Liver (tissue), 3 donors: ENCODE measurements around the gene TP53INP2.

Experiments
- EGR1 ChIP-seq, 2 donors: IDR thresholded peaks; 2 replicates each; pipeline ENCODE4 v1.6.1; 2016 to 2018; ENCODE audit warnings: antibody characterized with exemption in 2 of 2, low read depth in 2 of 2
- FOXA1 ChIP-seq: IDR thresholded peaks from 2 replicates; pipeline ENCODE4 v1.6.1; 2016; ENCODE audit warnings: antibody characterized with exemption
- GABPA ChIP-seq, 2 donors: IDR thresholded peaks in 1 of 2; conservative IDR thresholded peaks in 1 of 2; 2 replicates each; pipeline ENCODE4 v1.6.1; 2016; ENCODE audit warnings: antibody characterized with exemption in 2 of 2, mild to moderate bottlenecking in 1 of 2, moderate library complexity in 1 of 2
- JUND ChIP-seq, 2 donors: IDR thresholded peaks; 2 replicates each; pipeline ENCODE4 v1.6.1; 2016; ENCODE audit warnings: antibody characterized with exemption in 2 of 2
- RXRA ChIP-seq, 2 donors: IDR thresholded peaks; 2 replicates each; pipeline ENCODE4 v1.6.1; 2017 to 2018; ENCODE audit warnings: antibody characterized with exemption in 2 of 2, mild to moderate bottlenecking in 1 of 2
- SP1 ChIP-seq: IDR thresholded peaks from 2 replicates; pipeline ENCODE4 v1.6.1; 2018; ENCODE audit warnings: antibody characterized with exemption, mild to moderate bottlenecking
- TAF1 ChIP-seq: conservative IDR thresholded peaks from 2 replicates; pipeline ENCODE4 v1.6.1; 2016; ENCODE audit warnings: antibody characterized with exemption, mild to moderate bottlenecking
- YY1 ChIP-seq: IDR thresholded peaks from 2 replicates; pipeline ENCODE4 v1.6.1; 2016; ENCODE audit warnings: antibody characterized with exemption, mild to moderate bottlenecking
- TF ChIP-seq, protein P1 (sequence below): fragments of 150-350 bp; IDR thresholded peaks from 2 replicates; pipeline ENCODE4 v1.5.1; 2017; ENCODE audit warnings: improper control_type of control experiment, low read depth, low read length; ENCODE audit not compliant: missing input control
- TF ChIP-seq, protein P2 (sequence below): IDR thresholded peaks from 2 replicates; pipeline ENCODE4 v1.6.1; 2016; ENCODE audit warnings: antibody characterized with exemption
- TF ChIP-seq, protein P3 (sequence below): IDR thresholded peaks from 2 replicates; pipeline ENCODE4 v1.6.1; 2016; ENCODE audit warnings: antibody characterized with exemption, mild to moderate bottlenecking
- TF ChIP-seq, protein P4 (sequence below): IDR thresholded peaks from 2 replicates; pipeline ENCODE4 v1.6.1; 2016; ENCODE audit warnings: antibody characterized with exemption
- donor health status: healthy.
- donor health status: healthy.

DNA sequence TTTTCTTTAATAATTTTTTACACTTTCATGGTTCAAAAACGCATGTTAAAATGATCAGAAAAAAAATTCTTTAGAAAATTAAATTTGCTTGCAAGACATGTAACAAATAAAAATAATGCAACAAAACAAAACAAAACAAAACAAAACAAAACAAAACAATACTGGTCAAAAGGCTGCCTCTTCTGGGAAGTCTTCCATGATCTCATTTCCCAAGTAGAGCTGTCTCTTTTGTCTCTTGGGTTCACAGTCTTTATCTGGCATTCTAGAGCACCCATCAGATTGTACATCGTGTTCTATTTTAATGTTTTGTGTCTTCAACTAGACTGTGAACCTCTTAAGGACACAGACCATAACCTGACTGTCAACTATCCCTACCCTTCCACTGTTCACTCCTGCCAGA is 25.3 kb downstream of the TP53INP2 start:
- TF ChIP-seq TAF1 (no peak), JUND (IDR thresholded peaks at IDR 0.05) (no peak), EGR1 (IDR thresholded peaks at IDR 0.05; ENCODE audit: low read depth in 2 of 2) (no peak), YY1 (no peak), FOXA1 (no peak), RXRA (IDR thresholded peaks at IDR 0.05) (no peak), GABPA (IDR thresholded peaks at IDR 0.05 in 1 of 2, conservative IDR thresholded peaks at IDR 0.05 in 1 of 2) (no peak), SP1 (no peak)
- TF ChIP-seq, protein P1, sequence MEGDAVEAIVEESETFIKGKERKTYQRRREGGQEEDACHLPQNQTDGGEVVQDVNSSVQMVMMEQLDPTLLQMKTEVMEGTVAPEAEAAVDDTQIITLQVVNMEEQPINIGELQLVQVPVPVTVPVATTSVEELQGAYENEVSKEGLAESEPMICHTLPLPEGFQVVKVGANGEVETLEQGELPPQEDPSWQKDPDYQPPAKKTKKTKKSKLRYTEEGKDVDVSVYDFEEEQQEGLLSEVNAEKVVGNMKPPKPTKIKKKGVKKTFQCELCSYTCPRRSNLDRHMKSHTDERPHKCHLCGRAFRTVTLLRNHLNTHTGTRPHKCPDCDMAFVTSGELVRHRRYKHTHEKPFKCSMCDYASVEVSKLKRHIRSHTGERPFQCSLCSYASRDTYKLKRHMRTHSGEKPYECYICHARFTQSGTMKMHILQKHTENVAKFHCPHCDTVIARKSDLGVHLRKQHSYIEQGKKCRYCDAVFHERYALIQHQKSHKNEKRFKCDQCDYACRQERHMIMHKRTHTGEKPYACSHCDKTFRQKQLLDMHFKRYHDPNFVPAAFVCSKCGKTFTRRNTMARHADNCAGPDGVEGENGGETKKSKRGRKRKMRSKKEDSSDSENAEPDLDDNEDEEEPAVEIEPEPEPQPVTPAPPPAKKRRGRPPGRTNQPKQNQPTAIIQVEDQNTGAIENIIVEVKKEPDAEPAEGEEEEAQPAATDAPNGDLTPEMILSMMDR = no peak
- TF ChIP-seq, protein P2, sequence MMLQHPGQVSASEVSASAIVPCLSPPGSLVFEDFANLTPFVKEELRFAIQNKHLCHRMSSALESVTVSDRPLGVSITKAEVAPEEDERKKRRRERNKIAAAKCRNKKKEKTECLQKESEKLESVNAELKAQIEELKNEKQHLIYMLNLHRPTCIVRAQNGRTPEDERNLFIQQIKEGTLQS = no peak
- TF ChIP-seq, protein P3, sequence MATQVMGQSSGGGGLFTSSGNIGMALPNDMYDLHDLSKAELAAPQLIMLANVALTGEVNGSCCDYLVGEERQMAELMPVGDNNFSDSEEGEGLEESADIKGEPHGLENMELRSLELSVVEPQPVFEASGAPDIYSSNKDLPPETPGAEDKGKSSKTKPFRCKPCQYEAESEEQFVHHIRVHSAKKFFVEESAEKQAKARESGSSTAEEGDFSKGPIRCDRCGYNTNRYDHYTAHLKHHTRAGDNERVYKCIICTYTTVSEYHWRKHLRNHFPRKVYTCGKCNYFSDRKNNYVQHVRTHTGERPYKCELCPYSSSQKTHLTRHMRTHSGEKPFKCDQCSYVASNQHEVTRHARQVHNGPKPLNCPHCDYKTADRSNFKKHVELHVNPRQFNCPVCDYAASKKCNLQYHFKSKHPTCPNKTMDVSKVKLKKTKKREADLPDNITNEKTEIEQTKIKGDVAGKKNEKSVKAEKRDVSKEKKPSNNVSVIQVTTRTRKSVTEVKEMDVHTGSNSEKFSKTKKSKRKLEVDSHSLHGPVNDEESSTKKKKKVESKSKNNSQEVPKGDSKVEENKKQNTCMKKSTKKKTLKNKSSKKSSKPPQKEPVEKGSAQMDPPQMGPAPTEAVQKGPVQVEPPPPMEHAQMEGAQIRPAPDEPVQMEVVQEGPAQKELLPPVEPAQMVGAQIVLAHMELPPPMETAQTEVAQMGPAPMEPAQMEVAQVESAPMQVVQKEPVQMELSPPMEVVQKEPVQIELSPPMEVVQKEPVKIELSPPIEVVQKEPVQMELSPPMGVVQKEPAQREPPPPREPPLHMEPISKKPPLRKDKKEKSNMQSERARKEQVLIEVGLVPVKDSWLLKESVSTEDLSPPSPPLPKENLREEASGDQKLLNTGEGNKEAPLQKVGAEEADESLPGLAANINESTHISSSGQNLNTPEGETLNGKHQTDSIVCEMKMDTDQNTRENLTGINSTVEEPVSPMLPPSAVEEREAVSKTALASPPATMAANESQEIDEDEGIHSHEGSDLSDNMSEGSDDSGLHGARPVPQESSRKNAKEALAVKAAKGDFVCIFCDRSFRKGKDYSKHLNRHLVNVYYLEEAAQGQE = no peak
- TF ChIP-seq, protein P4, sequence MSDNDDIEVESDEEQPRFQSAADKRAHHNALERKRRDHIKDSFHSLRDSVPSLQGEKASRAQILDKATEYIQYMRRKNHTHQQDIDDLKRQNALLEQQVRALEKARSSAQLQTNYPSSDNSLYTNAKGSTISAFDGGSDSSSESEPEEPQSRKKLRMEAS = no peak
